Measurements from ENCODE around the gene ERBB4. TPM values are rescaled to one million over a fixed set of nuclear protein-coding genes. Genes with fewer than 3 reads are reported as not detected.

Gene ERBB4
- total and polyA plus RNA-seq, 5 donors = 4.3 to 38.8 (median 33.4) TPM

DNA sequence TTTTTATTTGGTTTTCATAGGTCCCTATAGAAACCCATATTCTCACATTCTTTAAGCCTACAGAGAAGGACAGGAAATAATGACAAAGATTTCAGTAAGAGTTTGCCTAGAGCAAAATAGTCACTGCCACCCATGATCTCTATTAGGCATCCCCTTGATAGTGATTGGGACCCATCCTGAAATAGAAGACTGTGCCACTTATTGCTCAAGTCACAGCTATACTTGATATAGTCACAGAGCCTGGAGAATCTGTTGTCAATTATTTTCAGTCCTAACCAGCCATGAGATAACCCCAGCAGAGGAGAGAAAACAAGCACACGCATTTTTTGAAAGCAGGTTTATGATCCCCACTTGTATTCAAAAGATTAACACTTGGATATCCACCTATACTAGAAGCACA, 8.2 kb downstream of the ERBB4 start:
- peak in 1 of 2 donors; percentile 26 for ATAC-seq
- intact Hi-C loops (cut with DNase I) = loop anchor here in 1 of 4 donors (10.0 kb wide), 1 partner anchor 376 kb away; no protein-coding TSS in a partner anchor

DNA sequence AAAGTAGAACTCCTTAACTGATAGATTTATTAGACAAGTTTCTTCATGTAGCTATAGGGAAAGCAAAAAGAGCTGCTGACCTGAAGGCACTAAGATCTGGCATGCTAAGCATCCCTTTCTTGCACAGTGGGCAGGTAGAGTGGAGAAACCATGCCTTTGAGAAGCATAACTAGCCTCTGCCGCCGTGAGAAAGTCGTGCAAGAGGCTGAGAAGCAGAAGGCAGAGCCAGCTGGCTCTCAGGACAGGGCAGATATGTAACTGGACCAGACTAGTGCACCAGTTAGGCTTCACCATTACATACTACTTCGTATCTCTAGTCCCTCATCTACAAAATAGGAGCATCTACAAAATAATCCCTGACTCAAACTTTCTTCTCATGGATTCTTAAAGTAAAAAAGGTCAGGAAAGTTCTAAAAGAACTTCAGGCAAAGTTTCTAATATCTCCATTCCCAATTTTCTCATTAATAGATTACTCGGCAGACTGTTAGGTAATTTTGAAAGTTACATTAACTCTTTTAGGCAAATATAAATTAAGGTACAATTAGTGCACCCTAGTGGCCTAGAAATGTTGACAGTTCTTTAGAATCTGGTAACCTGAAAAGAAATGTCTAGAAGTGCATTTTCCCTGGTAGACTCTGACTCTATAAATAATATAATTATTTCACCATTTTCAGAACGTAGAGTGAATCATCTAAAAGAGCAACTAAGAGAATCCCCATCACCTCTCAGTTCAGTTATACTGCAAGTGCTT, 10.3 kb downstream of the ERBB4 start:
- DNase-seq = peak in 1 of 3 donors; percentile 47
- peak overlapping the region; percentile 39 for H3K27ac ChIP-seq (ENCODE audit: low read length)

More for the DNA sequence above, 8.2 kb downstream of the ERBB4 start:
- WGBS = 57% methylated on average over 1 of the region's 1 CpG
- peaks cover 3% of the 10 kb centered on the region for H3K4me1 ChIP-seq (ENCODE audit: control insufficient read depth, insufficient read depth, low read length)
- no peaks in the 10 kb centered on the region for H3K9me3 ChIP-seq (ENCODE audit: control insufficient read depth, low read length)
- no peak for DNase-seq
- H3K27me3 ChIP-seq (ENCODE audit: control insufficient read depth, insufficient read depth) = no peaks in the 10 kb centered on the region
- H3K27ac ChIP-seq (ENCODE audit: low read length) = peak overlapping the region; percentile 27
- no peak overlapping the region for H3K4me3 ChIP-seq (ENCODE audit: low read length)

DNA sequence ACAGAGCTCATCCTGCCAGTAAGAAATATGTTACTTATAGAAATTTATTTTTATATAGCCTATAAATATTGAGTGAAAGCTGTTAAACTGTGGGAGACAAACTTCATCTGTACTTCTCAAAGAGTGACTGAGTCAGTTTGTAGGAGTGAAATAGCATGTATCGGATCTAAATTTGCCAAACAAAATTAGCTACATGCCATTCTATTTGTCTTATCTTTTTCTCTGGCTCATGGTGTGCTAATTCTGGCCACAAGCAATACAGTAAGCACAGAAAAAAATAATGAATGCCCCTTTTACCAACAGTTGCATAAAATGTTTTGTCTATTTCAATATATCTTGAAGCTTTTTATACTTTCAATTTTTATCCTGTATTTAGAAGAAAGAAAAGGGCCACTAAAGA, 12.5 kb downstream of the ERBB4 start:
- no peak overlapping the region for H3K4me3 ChIP-seq (ENCODE audit: low read length)
- DNase-seq = no peak
- WGBS = 32% methylated on average over 1 of the region's 1 CpG
- H3K27me3 ChIP-seq (ENCODE audit: control insufficient read depth, insufficient read depth) = no peaks in the 10 kb centered on the region
- no peaks in the 10 kb centered on the region for H3K9me3 ChIP-seq (ENCODE audit: control insufficient read depth, low read length)
- H3K27ac ChIP-seq (ENCODE audit: low read length) = no peak overlapping the region
- peak in 1 of 2 donors; percentile 38 for ATAC-seq
- peaks cover 3% of the 10 kb centered on the region for H3K4me1 ChIP-seq (ENCODE audit: control insufficient read depth, insufficient read depth, low read length)
- intact Hi-C loops (cut with DNase I) = no loop called here

More for the DNA sequence above, 10.3 kb downstream of the ERBB4 start:
- Histone ChIP-seq H3K9me3 (ENCODE audit: control insufficient read depth, low read length) (no peaks in the 10 kb centered on the region), H3K4me1 (ENCODE audit: control insufficient read depth, insufficient read depth, low read length) (peaks cover 3% of the 10 kb centered on the region), H3K4me3 (ENCODE audit: low read length) (no peak overlapping the region), H3K27me3 (ENCODE audit: control insufficient read depth, insufficient read depth) (no peaks in the 10 kb centered on the region)
- WGBS = 38% methylated on average over 6 of the region's 6 CpGs
- peak; percentile 64 to 67 for ATAC-seq
- intact Hi-C loops (cut with DNase I) = no loop called here

DNA sequence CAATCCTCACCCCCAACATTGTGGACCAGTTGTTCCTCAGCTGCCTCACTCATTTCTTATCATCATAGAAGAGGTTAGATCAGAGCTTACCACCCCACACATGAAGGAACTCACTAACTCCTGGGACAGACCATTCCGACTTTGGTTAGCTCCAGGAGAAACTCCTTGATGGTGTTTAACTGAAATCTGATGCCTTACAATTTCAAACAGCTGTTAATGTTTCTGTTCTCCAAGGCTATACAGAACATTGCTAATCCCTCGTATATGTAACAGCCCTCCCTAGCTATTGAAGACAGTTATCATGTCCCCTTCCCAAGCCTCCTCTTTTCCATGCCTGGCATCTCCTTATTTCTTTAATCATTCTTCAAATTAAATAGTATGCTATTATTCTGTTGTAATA, 14.8 kb downstream of the ERBB4 start:
- no peak for DNase-seq
- Histone ChIP-seq H3K4me3 (ENCODE audit: low read length) (no peak overlapping the region), H3K4me1 (ENCODE audit: control insufficient read depth, insufficient read depth, low read length) (peaks cover 3% of the 10 kb centered on the region), H3K9me3 (ENCODE audit: control insufficient read depth, low read length) (no peaks in the 10 kb centered on the region), H3K27ac (ENCODE audit: low read length) (no peak overlapping the region), H3K27me3 (ENCODE audit: control insufficient read depth, insufficient read depth) (no peaks in the 10 kb centered on the region)
- ATAC-seq = no peak
- intact Hi-C loops (cut with DNase I) = no loop called here
- 35% methylated on average over 2 of the region's 2 CpGs for WGBS

DNA sequence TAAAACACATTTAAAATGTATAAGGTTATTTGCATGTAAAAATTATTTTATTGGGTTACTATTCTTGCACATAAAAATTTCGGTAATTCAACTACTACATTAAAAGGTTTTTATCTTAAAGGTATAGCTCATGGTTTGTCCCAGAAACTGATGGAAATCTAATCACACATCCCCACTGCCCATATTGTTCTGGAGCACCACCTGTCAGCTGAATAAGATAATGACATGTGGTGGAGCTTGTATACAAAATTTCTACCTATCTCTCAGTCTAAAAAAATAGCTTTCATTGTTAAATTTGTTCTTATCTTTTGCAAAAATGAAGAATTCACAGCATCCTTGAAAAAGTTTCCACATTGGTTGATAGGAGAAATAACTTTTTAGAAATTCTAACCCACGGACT, 18.3 kb downstream of the ERBB4 start:
- DNase-seq (no peak), ATAC-seq (no peak)
- intact Hi-C loops (cut with DNase I) = no loop called here
- H3K27me3 ChIP-seq (ENCODE audit: control insufficient read depth, insufficient read depth) = no peaks in the 10 kb centered on the region
- H3K27ac ChIP-seq (ENCODE audit: low read length) = no peak overlapping the region
- 25% methylated on average over 2 of the region's 2 CpGs for WGBS
- no peaks in the 10 kb centered on the region for H3K9me3 ChIP-seq (ENCODE audit: control insufficient read depth, low read length)
- H3K4me3 ChIP-seq (ENCODE audit: low read length) = no peak overlapping the region
- H3K4me1 ChIP-seq (ENCODE audit: control insufficient read depth, insufficient read depth, low read length) = no peaks in the 10 kb centered on the region

DNA sequence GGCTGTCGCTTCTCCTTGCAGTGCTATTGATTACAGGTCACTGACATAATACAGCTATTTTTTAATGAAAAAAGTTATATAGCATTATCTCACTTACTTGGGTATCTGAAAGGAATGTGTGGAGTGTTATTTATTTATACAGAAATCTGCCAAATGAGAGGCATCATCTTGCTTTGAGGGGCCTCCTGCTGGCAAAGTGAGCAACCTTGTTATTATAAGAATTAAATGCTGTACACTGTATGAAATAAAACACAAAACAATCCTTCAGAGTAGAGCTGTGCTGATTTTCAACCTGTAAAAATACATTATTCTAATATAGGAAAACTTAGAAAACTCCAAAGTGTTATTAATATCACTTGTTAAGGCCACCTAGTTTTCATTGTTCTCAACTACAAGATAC, 20.9 kb downstream of the ERBB4 start:
- no peaks in the 10 kb centered on the region for H3K4me1 ChIP-seq (ENCODE audit: control insufficient read depth, insufficient read depth, low read length)
- no peaks in the 10 kb centered on the region for H3K27me3 ChIP-seq (ENCODE audit: control insufficient read depth, insufficient read depth)
- no peak for ATAC-seq
- H3K4me3 ChIP-seq (ENCODE audit: low read length) = no peak overlapping the region
- no peak for DNase-seq
- no peaks in the 10 kb centered on the region for H3K9me3 ChIP-seq (ENCODE audit: control insufficient read depth, low read length)
- intact Hi-C loops (cut with DNase I) = no loop called here
- WGBS = 70% methylated on average over 1 of the region's 1 CpG
- H3K27ac ChIP-seq (ENCODE audit: low read length) = no peak overlapping the region

DNA sequence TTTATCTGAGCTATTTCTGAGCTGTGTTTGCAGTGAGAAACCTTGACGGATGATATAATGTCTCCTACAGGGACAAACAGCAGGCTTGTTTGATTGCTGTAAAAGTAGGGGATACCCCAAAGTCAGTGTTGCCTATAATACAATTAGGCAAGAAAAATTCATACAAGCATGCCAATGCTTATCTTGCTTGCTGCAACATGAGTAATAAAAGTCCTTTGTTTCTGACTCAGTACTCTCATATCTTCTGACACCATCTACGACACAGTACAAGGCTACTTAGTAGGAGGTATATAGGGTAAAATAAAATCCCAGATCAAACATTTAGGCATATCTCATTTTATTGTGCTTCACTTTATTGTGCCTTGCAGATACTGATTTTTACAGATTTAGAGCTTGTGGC, 33.0 kb downstream of the ERBB4 start:
- intact Hi-C loops (cut with DNase I) = no loop called here

DNA sequence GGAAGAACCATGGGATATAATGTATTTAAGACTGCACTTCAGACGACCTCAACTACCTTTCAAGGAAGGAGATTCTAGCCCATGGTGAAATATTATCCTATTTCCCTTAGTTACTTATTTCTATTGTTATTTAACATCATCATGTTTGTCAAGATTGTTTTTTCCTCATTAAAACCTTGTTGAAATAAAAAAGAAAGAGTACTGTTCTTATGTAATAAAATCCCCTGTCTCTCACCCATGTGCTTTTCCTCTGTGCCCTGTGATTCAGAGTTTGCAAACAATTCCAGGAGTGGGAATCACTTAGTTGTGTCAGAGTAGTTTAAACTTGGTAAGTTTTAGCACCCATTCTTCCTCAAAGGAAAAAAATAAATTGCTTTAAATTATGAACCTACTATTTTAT, 43.6 kb downstream of the ERBB4 start:
- no peaks in the 10 kb centered on the region for H3K9me3 ChIP-seq (ENCODE audit: control insufficient read depth, low read length)
- no peak for ATAC-seq
- H3K27me3 ChIP-seq (ENCODE audit: control insufficient read depth, insufficient read depth) = no peaks in the 10 kb centered on the region
- H3K4me1 ChIP-seq (ENCODE audit: control insufficient read depth, insufficient read depth, low read length) = no peaks in the 10 kb centered on the region
- no peak for DNase-seq
- no peak overlapping the region for H3K27ac ChIP-seq (ENCODE audit: low read length)
- WGBS = 60% methylated on average over 1 of the region's 1 CpG
- no peak overlapping the region for H3K4me3 ChIP-seq (ENCODE audit: low read length)
- intact Hi-C loops (cut with DNase I) = no loop called here

More for the DNA sequence above, 33.0 kb downstream of the ERBB4 start:
- H3K4me1 ChIP-seq (ENCODE audit: control insufficient read depth, insufficient read depth, low read length) = no peaks in the 10 kb centered on the region
- ATAC-seq (no peak), DNase-seq (no peak)
- H3K27ac ChIP-seq (ENCODE audit: low read length) = no peak overlapping the region
- 72% methylated on average over 2 of the region's 2 CpGs for WGBS
- no peak overlapping the region for H3K4me3 ChIP-seq (ENCODE audit: low read length)
- H3K9me3 ChIP-seq (ENCODE audit: control insufficient read depth, low read length) = no peaks in the 10 kb centered on the region
- H3K27me3 ChIP-seq (ENCODE audit: control insufficient read depth, insufficient read depth) = no peaks in the 10 kb centered on the region

DNA sequence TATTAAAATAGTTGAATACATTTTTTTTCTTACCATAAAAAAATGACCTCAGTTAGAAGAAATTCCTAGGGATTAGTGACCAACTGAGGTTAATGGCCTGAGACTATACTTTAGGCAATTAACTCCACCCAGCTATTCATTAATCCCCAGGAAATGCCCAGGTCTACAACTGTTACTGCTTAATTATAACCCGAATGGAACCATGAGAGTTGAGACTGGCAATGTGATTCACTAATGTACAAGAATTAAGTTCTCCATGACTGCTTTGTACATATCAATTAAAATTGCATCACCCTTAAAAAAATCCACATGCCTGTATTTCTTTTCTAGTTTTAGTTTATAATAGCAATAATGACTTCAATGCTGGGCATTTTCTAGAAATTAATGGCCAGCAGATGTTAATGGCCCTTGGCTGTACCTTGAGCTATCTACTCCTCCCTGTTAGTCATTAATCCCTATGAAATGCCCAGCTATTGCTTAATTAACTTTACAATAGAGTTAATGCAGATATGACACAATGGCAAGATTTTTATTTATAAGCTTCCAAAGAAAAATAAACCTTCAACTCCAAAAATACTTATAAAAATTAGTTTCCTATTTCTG, 44.1 kb downstream of the ERBB4 start:
- Histone ChIP-seq H3K9me3 (ENCODE audit: control insufficient read depth, low read length) (no peaks in the 10 kb centered on the region), H3K4me1 (ENCODE audit: control insufficient read depth, insufficient read depth, low read length) (no peaks in the 10 kb centered on the region), H3K4me3 (ENCODE audit: low read length) (no peak overlapping the region), H3K27me3 (ENCODE audit: control insufficient read depth, insufficient read depth) (no peaks in the 10 kb centered on the region), H3K27ac (ENCODE audit: low read length) (no peak overlapping the region)
- DNase-seq (no peak), ATAC-seq (no peak)
- intact Hi-C loops (cut with DNase I) = no loop called here
- 86% methylated on average over 1 of the region's 1 CpG for WGBS

DNA sequence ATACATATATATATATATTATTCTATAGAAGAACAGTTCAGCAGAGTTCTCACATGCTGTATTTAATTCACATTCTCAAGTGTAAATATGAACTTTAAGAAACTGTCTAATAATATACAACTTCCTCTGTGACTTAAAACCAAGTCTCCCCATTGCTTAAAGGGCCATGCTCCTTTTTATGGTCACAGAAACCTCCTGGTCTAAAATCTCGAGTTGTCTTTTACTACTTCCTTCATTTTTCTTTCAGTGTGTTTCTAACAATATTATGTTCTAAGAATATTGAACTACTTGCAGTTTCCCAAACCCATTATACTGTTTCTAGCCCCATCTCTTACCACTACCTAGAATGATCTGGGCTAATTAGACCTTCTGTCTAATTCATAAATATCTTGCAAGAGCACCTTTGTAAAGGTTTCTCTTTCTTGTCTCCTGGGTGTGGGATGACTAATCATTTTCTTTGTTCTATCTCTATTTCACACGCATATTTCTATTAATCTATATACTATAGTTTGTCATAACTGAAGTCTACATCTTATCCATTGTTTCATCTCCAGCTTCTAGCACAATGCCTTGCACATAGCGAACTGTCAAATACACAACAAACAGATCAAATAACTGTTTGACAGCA, 48.8 kb downstream of the ERBB4 start:
- ATAC-seq = no peak
- intact Hi-C loops (cut with DNase I) = no loop called here
- Histone ChIP-seq H3K27me3 (ENCODE audit: control insufficient read depth, insufficient read depth) (no peaks in the 10 kb centered on the region), H3K9me3 (ENCODE audit: control insufficient read depth, low read length) (no peaks in the 10 kb centered on the region), H3K4me3 (ENCODE audit: low read length) (no peak overlapping the region), H3K4me1 (ENCODE audit: control insufficient read depth, insufficient read depth, low read length) (no peaks in the 10 kb centered on the region), H3K27ac (ENCODE audit: low read length) (no peak overlapping the region)
- 74% methylated on average over 3 of the region's 3 CpGs for WGBS
- no peak for DNase-seq

DNA sequence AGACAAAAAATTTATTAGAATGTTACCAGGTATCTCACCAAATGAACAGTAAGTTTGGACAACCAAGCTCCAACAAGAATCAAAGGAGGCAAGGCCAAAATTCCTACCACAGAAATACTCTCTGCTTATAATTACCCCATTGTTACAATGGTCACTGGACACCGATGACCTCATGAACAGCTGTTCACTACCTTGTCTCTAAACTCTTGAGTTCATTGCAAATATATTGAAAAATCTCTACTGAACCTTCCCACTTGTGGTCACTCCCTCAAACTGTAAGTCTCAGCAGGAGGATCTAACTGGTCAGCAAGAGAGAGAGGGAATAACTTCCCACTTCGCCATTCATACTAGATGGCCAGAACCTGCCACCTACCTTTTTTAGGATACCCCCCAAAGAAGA, 50.0 kb downstream of the ERBB4 start:
- WGBS = 83% methylated on average over 2 of the region's 2 CpGs
- H3K27me3 ChIP-seq (ENCODE audit: control insufficient read depth, insufficient read depth) = no peaks in the 10 kb centered on the region
- intact Hi-C loops (cut with DNase I) = no loop called here
- H3K9me3 ChIP-seq (ENCODE audit: control insufficient read depth, low read length) = no peaks in the 10 kb centered on the region
- DNase-seq (no peak), ATAC-seq (no peak)
- no peak overlapping the region for H3K27ac ChIP-seq (ENCODE audit: low read length)
- H3K4me1 ChIP-seq (ENCODE audit: control insufficient read depth, insufficient read depth, low read length) = no peaks in the 10 kb centered on the region
- H3K4me3 ChIP-seq (ENCODE audit: low read length) = no peak overlapping the region

Data from right cardiac atrium (tissue), 5 donors.